Activated T-cell treated with anti-CD3 and anti-CD28 coated beads for 48 hours (primary cell): ENCODE results near the gene KCNMB4.

ENCODE experiments used
- DNase-seq: peaks from one replicate; pipeline ENCODE4 v3.0.0-alpha.2; 2020; ENCODE audit warnings: low read depth

Gene KCNMB4

GRCh38 chr12:70444903-70445302 is 78.8 kb downstream of the KCNMB4 start:
- no peak for DNase-seq

- DNase-seq = no peak
These were observed 82.3 kb downstream of the KCNMB4 start for GRCh38 chr12:70448371-70448770.

GRCh38 chr12:70449074-70449752 is 83.1 kb downstream of the KCNMB4 start:
- no peak for DNase-seq

- DNase-seq = no peak
These were observed 83.8 kb downstream of the KCNMB4 start for GRCh38 chr12:70449753-70450341.

GRCh38 chr12:70451528-70451927 is 85.4 kb downstream of the KCNMB4 start:
- no peak for DNase-seq

- no peak for DNase-seq
These were observed 90.9 kb downstream of the KCNMB4 start for GRCh38 chr12:70456953-70457352.

- no peak for DNase-seq
These were observed 93.7 kb downstream of the KCNMB4 start for GRCh38 chr12:70459786-70460185.

GRCh38 chr12:70463997-70464396 is 97.9 kb downstream of the KCNMB4 start:
- DNase-seq = no peak

- no peak for DNase-seq
These were observed 100.7 kb downstream of the KCNMB4 start for GRCh38 chr12:70466753-70467152.

- DNase-seq = no peak
These were observed 101.4 kb downstream of the KCNMB4 start for GRCh38 chr12:70467476-70467875.

- no peak for DNase-seq
These were observed 102.0 kb downstream of the KCNMB4 start for GRCh38 chr12:70467918-70468733.

- DNase-seq = no peak
These were observed 102.7 kb downstream of the KCNMB4 start for GRCh38 chr12:70468741-70469140.

- no peak for DNase-seq
These were observed 103.2 kb downstream of the KCNMB4 start for GRCh38 chr12:70469221-70469820.

- no peak for DNase-seq
These were observed 116.7 kb downstream of the KCNMB4 start for GRCh38 chr12:70482764-70483163.
